GM12878 (cell line): ENCODE data around the gene SHISA4. TPM values are rescaled to one million over a fixed set of nuclear protein-coding genes. Genes with fewer than 3 reads are reported as not detected.

Source experiments
- ATAC-seq: fragments of 200-7000 bp; cut with Tn5 transposase; 3 replicates; pipeline ENCODE4 v1.9.1; 2020; ENCODE audit warnings: mild to moderate bottlenecking, moderate library complexity
- BruUV-seq: library from RNA; stranded (reverse); fragments of 400-500 nt; replicated peaks from 2 replicates; lab custom pipeline; 2021; lab: Mats Ljungman, UMichigan
- CTCF ChIA-PET: fragments of 300-600 bp; sonication (Branson Sonifier 250); formaldehyde crosslinking; extraction: SDS; loops from one replicate; lab custom pipeline; 2021; ENCODE audit warnings: inconsistent platforms; lab: Yijun Ruan, JAX
- POLR2A ChIA-PET: fragments of 350-600 bp; formaldehyde crosslinking; extraction: SDS; loops from one replicate; lab custom pipeline; 2021; ENCODE audit warnings: inconsistent platforms; lab: Charles Lee
- RAD21 ChIA-PET: fragments of 300-600 bp; sonication (Branson Sonifier 250); formaldehyde crosslinking; loops from one replicate; lab custom pipeline; 2023; ENCODE audit warnings: antibody characterized with exemption; ENCODE audit not compliant: unreplicated experiment; lab: Charles Lee
- SMC1A ChIA-PET: fragments of 300-600 bp; sonication (Branson Sonifier 250); formaldehyde crosslinking; loops from one replicate; lab custom pipeline; 2023; ENCODE audit not compliant: unreplicated experiment, uncharacterized antibody; lab: Charles Lee
- DNase-seq: peaks from one replicate; pipeline ENCODE4 v3.0.0-alpha.2; 2011; ENCODE audit warnings: low read depth, low spot score
- FAIRE-seq: peaks from 3 replicates; lab custom pipeline; 2011; peaks lifted over from hg19 to GRCh38; lab: Jason Lieb, UNC
- H2AFZ ChIP-seq: 2 replicates; pipeline ENCODE4 v1.6.0; 2011; ENCODE audit warnings: low read depth, low read length, control low read depth; ENCODE audit not compliant: control insufficient read depth
- H3K27ac ChIP-seq: 2 replicates; pipeline ENCODE4 v1.5.1; 2011; ENCODE audit warnings: control low read depth; ENCODE audit not compliant: control insufficient read depth, insufficient read depth
- H3K27me3 ChIP-seq, 2 experiments: replicated peaks in 1 of 2; 2 replicates each; pipeline versions ENCODE4 v1.6.0 to v1.6.1; 2011; ENCODE audit warnings: low read length in 1 of 2; ENCODE audit not compliant: control insufficient read depth in 2 of 2, insufficient read depth in 2 of 2
- H3K36me3 ChIP-seq, 2 experiments: 2 replicates each; pipeline ENCODE4 v1.5.1; 2011; ENCODE audit warnings: low read length in 1 of 2; ENCODE audit not compliant: control insufficient read depth in 2 of 2, insufficient read depth in 2 of 2
- H3K4me1 ChIP-seq: 2 replicates; pipeline ENCODE4 v1.6.1; 2011; ENCODE audit warnings: mild to moderate bottlenecking, low read length, moderate library complexity, mixed read lengths; ENCODE audit not compliant: control insufficient read depth, insufficient read depth
- H3K4me2 ChIP-seq: 2 replicates; pipeline ENCODE4 v1.6.0; 2011; ENCODE audit warnings: control low read depth; ENCODE audit not compliant: control insufficient read depth, insufficient read depth
- H3K4me3 ChIP-seq: fragments of 200-600 bp; sonication (generic); 2 replicates; pipeline ENCODE4 v1.5.1; 2016
- H3K79me2 ChIP-seq: 2 replicates; pipeline ENCODE4 v1.6.0; 2011; ENCODE audit warnings: low read length; ENCODE audit not compliant: control insufficient read depth, insufficient read depth
- H3K9ac ChIP-seq: 2 replicates; pipeline ENCODE4 v1.8.0; 2011; ENCODE audit warnings: low read length, control low read depth, mixed read lengths; ENCODE audit not compliant: control insufficient read depth, insufficient read depth
- H3K9me3 ChIP-seq: replicated peaks from 3 replicates; pipeline ENCODE4 v1.5.1; 2011; ENCODE audit warnings: mild to moderate bottlenecking, low read length; ENCODE audit not compliant: control insufficient read depth, insufficient read depth
- H4K20me1 ChIP-seq: 2 replicates; pipeline ENCODE4 v1.6.0; 2011; ENCODE audit not compliant: control insufficient read depth, insufficient read depth
- CBFB ChIP-seq: IDR thresholded peaks from 2 replicates; pipeline ENCODE4 v1.6.1; 2016; ENCODE audit warnings: antibody characterized with exemption, low read depth
- CEBPB ChIP-seq, 2 experiments: fragments of 150-350 bp in 1 of 2; IDR thresholded peaks; 2 replicates each; pipeline ENCODE4 v1.6.1; 2012 to 2014; ENCODE audit warnings: low read depth in 2 of 2, low read length in 2 of 2, borderline replicate concordance in 1 of 2, inconsistent platforms in 1 of 2
- CHD1 ChIP-seq: IDR thresholded peaks from 2 replicates; pipeline ENCODE4 v1.6.1; 2012; ENCODE audit warnings: low read depth, low read length, improper control_type of control experiment
- CHD2 ChIP-seq: IDR thresholded peaks from 2 replicates; pipeline ENCODE4 v1.6.1; 2011; ENCODE audit warnings: low read depth, low read length, improper control_type of control experiment, borderline replicate concordance
- DPF2 ChIP-seq: fragments of 450-650 bp; IDR thresholded peaks from 2 replicates; pipeline ENCODE4 v1.6.1; 2017; ENCODE audit warnings: mild to moderate bottlenecking
- MXI1 ChIP-seq: fragments of 150-350 bp; IDR thresholded peaks from 2 replicates; pipeline ENCODE4 v1.6.1; 2011; ENCODE audit warnings: low read depth, mild to moderate bottlenecking, inconsistent platforms, low read length, improper control_type of control experiment
- NFXL1 ChIP-seq: fragments of 450-650 bp; IDR thresholded peaks from 2 replicates; pipeline ENCODE4 v1.6.1; 2017; ENCODE audit warnings: antibody characterized with exemption, mild to moderate bottlenecking, borderline replicate concordance
- NR2F1 ChIP-seq: fragments of 450-650 bp; conservative IDR thresholded peaks from 2 replicates; pipeline ENCODE4 v1.6.1; 2017; ENCODE audit warnings: mild to moderate bottlenecking
- PAX5 ChIP-seq: IDR thresholded peaks from 2 replicates; pipeline ENCODE4 v1.6.1; 2011; ENCODE audit warnings: low read depth, low read length, borderline replicate concordance
- POLR2AphosphoS5 ChIP-seq: IDR thresholded peaks from 2 replicates; pipeline ENCODE4 v1.6.1; 2011; ENCODE audit warnings: mild to moderate bottlenecking, low read length, inconsistent platforms
- POU2F2 ChIP-seq: IDR thresholded peaks from 3 replicates; pipeline ENCODE4 v1.6.1; 2011; ENCODE audit warnings: low read depth, mild to moderate bottlenecking, low read length, borderline replicate concordance
- SMAD1 ChIP-seq: fragments of 450-650 bp; IDR thresholded peaks from 2 replicates; pipeline ENCODE4 v1.6.1; 2018; ENCODE audit warnings: mild to moderate bottlenecking, low read depth; ENCODE audit not compliant: partially characterized antibody
- SMC3 ChIP-seq: IDR thresholded peaks from 2 replicates; pipeline ENCODE4 v1.6.1; 2011; ENCODE audit warnings: low read length, improper control_type of control experiment, borderline replicate concordance
- SREBF1 ChIP-seq: IDR thresholded peaks from 2 replicates; pipeline ENCODE4 v1.6.1; 2012; ENCODE audit warnings: mild to moderate bottlenecking, low read length
- SRF ChIP-seq, 2 experiments: IDR thresholded peaks; 2 replicates each; pipeline ENCODE4 v1.6.1; 2011; ENCODE audit warnings: low read depth in 2 of 2, low read length in 2 of 2, mild to moderate bottlenecking in 1 of 2, moderate library complexity in 1 of 2
- USF1 ChIP-seq: IDR thresholded peaks from 2 replicates; pipeline ENCODE4 v1.6.1; 2011; ENCODE audit warnings: borderline replicate concordance, low read depth, mild to moderate bottlenecking, moderate library complexity, mixed read lengths, low read length; ENCODE audit not compliant: insufficient read depth; ENCODE audit errors: extremely low read length
- ZBTB33 ChIP-seq: fragments of 450-650 bp; IDR thresholded peaks from 2 replicates; pipeline ENCODE4 v1.6.1; 2017; ENCODE audit warnings: mild to moderate bottlenecking
- WGBS: methylation state at CpG from one replicate; pipeline ENCODE4 v1.1.6; 2016; ENCODE audit warnings: low lambda C conversion rate; ENCODE audit not compliant: insufficient replicate concordance, insufficient coverage; ENCODE audit errors: missing lambda C conversion rate; 5-methylcytosine and 5-hydroxymethylcytosine counted together
- in situ Hi-C: fragments of 300-500 bp; cut with MboI; formaldehyde crosslinking; loops from 9 replicates; pipeline ENCODE4 v1.14.3; 2018; ENCODE audit warnings: mixed read lengths
- intact Hi-C: fragments of 100-400 bp; cut with micrococcal nuclease; formaldehyde crosslinking; loops from one replicate; pipeline ENCODE4 v1.14.2; 2022; ENCODE audit not compliant: unreplicated experiment
- polyA plus RNA-seq, 11 experiments: library from polyadenylated mRNA; depleted of rRNA in 4 of 11; unstranded in 6 of 11; stranded (reverse) in 5 of 11; fragments of >200 nt; fragmentation: Nextera tagmentation in 4 of 11; fragmentation: Illumina TruSeq in 1 of 11; extraction: Ambion mirVana in 4 of 11; extraction: Trizol in 1 of 11; gene quantifications; 1 replicate in 1 of 11; 2 replicates in 10 of 11; pipeline versions ENCODE4 v1.2.1 to v1.2.3, GENCODE V29; 2011 to 2016; ENCODE audit warnings: inconsistent platforms in 2 of 11, missing spikeins in 2 of 11, low read depth in 1 of 11
- total RNA-seq, 4 experiments: library from RNA; depleted of rRNA in 3 of 4; stranded (reverse); fragments of >200 nt in 3 of 4; fragmentation: Illumina TruSeq in 1 of 4; extraction: Trizol in 1 of 4; gene quantifications; 2 replicates each; pipeline versions ENCODE4 v1.2.1 to v1.2.3, GENCODE V29; 2013 to 2021

The SHISA4 gene
- total and polyA plus RNA-seq, 10 of the 15 experiments (the other 5 are each of a cell fraction or from before 2014, with no cell fraction given): 0.07 TPM; not detected in 8

GRCh38 chr1:201930137-201930536, 41.4 kb downstream of the SHISA4 start:
- H3K79me2 ChIP-seq: no peaks in the 10 kb centered on the region
- intact Hi-C loops (no loop called here), in situ Hi-C loops (no loop called here)
- ATAC-seq (no peak), DNase-seq (no peak), FAIRE-seq (no peak)
- H3K4me1 ChIP-seq: no peaks in the 10 kb centered on the region
- 7% methylated on average over 4 of the region's 4 CpGs for WGBS
- SMC1A ChIA-PET: no interaction called here
- H3K4me2 ChIP-seq: no peak overlapping the region
- H2AFZ ChIP-seq: no peak overlapping the region
- H3K9ac ChIP-seq: no peak overlapping the region
- no peaks in the 10 kb centered on the region; a peak in 2 of 4 replicates for H3K27me3 ChIP-seq
- RAD21 ChIA-PET: no interaction called here
- H3K4me3 ChIP-seq: no peak overlapping the region
- no peaks in the 10 kb centered on the region for H3K36me3 ChIP-seq
- H4K20me1 ChIP-seq: no peaks in the 10 kb centered on the region
- no peaks in the 10 kb centered on the region for H3K9me3 ChIP-seq
- POLR2A ChIA-PET: no interaction called here
- no TSS peak for BruUV-seq
- CTCF ChIA-PET: no interaction called here
- no peak overlapping the region for H3K27ac ChIP-seq
- TF ChIP-seq NFXL1: no peak
- no peak for TF ChIP-seq MXI1
- TF ChIP-seq, all 136 proteins: peak for 0

- H3K27me3 ChIP-seq: no peaks in the 10 kb centered on the region; a peak in 2 of 4 replicates
- H3K36me3 ChIP-seq: no peaks in the 10 kb centered on the region
- FAIRE-seq (no peak), ATAC-seq (no peak), DNase-seq (no peak)
- 20% methylated on average over 5 of the region's 5 CpGs for WGBS
- ChIA-PET CTCF (no interaction called here), SMC1A (no interaction called here), POLR2A (interaction anchor here (0.6 kb wide), 1 partner anchor 221 kb away, joined by 3 read pairs; no protein-coding TSS in a partner anchor), RAD21 (no interaction called here)
- no TSS peak for BruUV-seq
- no peak overlapping the region for H2AFZ ChIP-seq
- in situ Hi-C loops (no loop called here), intact Hi-C loops (no loop called here)
- H3K4me3 ChIP-seq: no peak overlapping the region
- no peak overlapping the region for H3K9ac ChIP-seq
- no peaks in the 10 kb centered on the region for H3K9me3 ChIP-seq
- no peak overlapping the region for H3K27ac ChIP-seq
- H3K79me2 ChIP-seq: no peaks in the 10 kb centered on the region
- H3K4me1 ChIP-seq: no peaks in the 10 kb centered on the region
- H3K4me2 ChIP-seq: no peak overlapping the region
- H4K20me1 ChIP-seq: no peaks in the 10 kb centered on the region
- TF ChIP-seq ZBTB33 (no peak), USF1 (no peak), SMC3 (no peak), POU2F2 (no peak), NR2F1 (no peak), CHD2 (no peak), POLR2AphosphoS5 (no peak), PAX5 (no peak), SRF (IDR thresholded peaks at IDR 0.05; ENCODE audit: low read depth in 2 of 2, low read length in 2 of 2) (no peak), SMAD1 (no peak), DPF2 (no peak), CEBPB (IDR thresholded peaks at IDR 0.05; ENCODE audit: borderline replicate concordance in 1 of 2, low read depth in 2 of 2, low read length in 2 of 2) (no peak), CBFB (no peak), CHD1 (no peak), SREBF1 (no peak)
These were observed 42.1 kb downstream of the SHISA4 start for GRCh38 chr1:201930803-201931202.
